GM21576 (cell line): ENCODE measurements around the gene DOCK4.
"Not testable (repeated sequence)": the region's sequence is repeated elsewhere in the genome, so short reads cannot be mapped to it uniquely, and the experiment has no call there.

Experiments used
- ATAC-seq: cut with Tn5 transposase; IDR thresholded peaks from one replicate; pipeline ENCODE4 v1.9.1; 2021; ENCODE audit warnings: mild to moderate bottlenecking, moderate library complexity; ENCODE audit not compliant: unreplicated experiment

DOCK4 gene

GRCh38 chr7:111911166-111911961 is 294.8 kb downstream of the DOCK4 start:
- no peak for ATAC-seq

GRCh38 chr7:111910656-111911055 is 295.5 kb downstream of the DOCK4 start:
- no peak for ATAC-seq

GRCh38 chr7:111908673-111909072 is 297.5 kb downstream of the DOCK4 start:
- not testable (repeated sequence) for ATAC-seq

- ATAC-seq: no peak
Measured at GRCh38 chr7:111903797-111904196, 302.4 kb downstream of the DOCK4 start.

GRCh38 chr7:111903016-111903415 is 303.2 kb downstream of the DOCK4 start:
- ATAC-seq: no peak

GRCh38 chr7:111900283-111900682 is 305.9 kb downstream of the DOCK4 start:
- no peak for ATAC-seq

- ATAC-seq: no peak
Measured at GRCh38 chr7:111895049-111895448, 311.1 kb downstream of the DOCK4 start.

GRCh38 chr7:111894518-111894917 is 311.7 kb downstream of the DOCK4 start:
- no peak for ATAC-seq

- ATAC-seq: no peak
Measured at GRCh38 chr7:111893190-111893589, 313.0 kb downstream of the DOCK4 start.

- no peak for ATAC-seq
Measured at GRCh38 chr7:111892588-111892987, 313.6 kb downstream of the DOCK4 start.

GRCh38 chr7:111887734-111888133 is 318.5 kb downstream of the DOCK4 start:
- no peak for ATAC-seq

- ATAC-seq: no peak
Measured at GRCh38 chr7:111886233-111886632, 320.0 kb downstream of the DOCK4 start.

- ATAC-seq: no peak
Measured at GRCh38 chr7:111883241-111883640, 323.0 kb downstream of the DOCK4 start.

GRCh38 chr7:111878785-111879184 is 327.4 kb downstream of the DOCK4 start:
- ATAC-seq: no peak

- no peak for ATAC-seq
Measured at GRCh38 chr7:111877931-111878330, 328.3 kb downstream of the DOCK4 start.

- no peak for ATAC-seq
Measured at GRCh38 chr7:111873963-111874690, 332.1 kb downstream of the DOCK4 start.

GRCh38 chr7:111873326-111873646 is 332.9 kb downstream of the DOCK4 start:
- no peak for ATAC-seq

GRCh38 chr7:111872450-111873325 is 333.5 kb downstream of the DOCK4 start:
- ATAC-seq: no peak

- ATAC-seq: no peak
Measured at GRCh38 chr7:111871283-111871682, 334.9 kb downstream of the DOCK4 start.

GRCh38 chr7:111869280-111869679 is 336.9 kb downstream of the DOCK4 start:
- no peak for ATAC-seq

- no peak for ATAC-seq
Measured at GRCh38 chr7:111867348-111867931, 338.8 kb downstream of the DOCK4 start.
